Lung (tissue), 12 donors: Measurements from ENCODE around the gene GNPAT. TPM values are rescaled to one million over a fixed set of nuclear protein-coding genes. Genes with fewer than 3 reads are reported as not detected.

ENCODE experiments used
- ATAC-seq: fragments of 200-7000 bp; cut with Tn5 transposase; one replicate; pipeline ENCODE4 v1.9.1; 2020; ENCODE audit warnings: moderate number of reproducible peaks; ENCODE audit not compliant: insufficient read depth, low FRiP score
- DNase-seq, 3 donors: peaks; one replicate each; pipeline ENCODE4 v3.0.0-alpha.2; 2013 to 2017
- H3K27ac ChIP-seq, 2 donors: one replicate each; pipeline ENCODE4 v1.5.1; 2013; ENCODE audit warnings: mild to moderate bottlenecking in 2 of 2, moderate library complexity in 2 of 2, control low read depth in 1 of 2, inconsistent platforms in 1 of 2, low read depth in 1 of 2, low read length in 1 of 2
- H3K27me3 ChIP-seq, 3 donors: one replicate each; pipeline ENCODE4 v1.5.1; 2013; ENCODE audit warnings: low read length in 2 of 3; ENCODE audit not compliant: control insufficient read depth in 3 of 3, insufficient read depth in 3 of 3
- H3K36me3 ChIP-seq, 4 donors: one replicate each; pipeline ENCODE4 v1.5.1; 2013; ENCODE audit warnings: low read length in 4 of 4, mild to moderate bottlenecking in 1 of 4, moderate library complexity in 1 of 4; ENCODE audit not compliant: control insufficient read depth in 4 of 4, insufficient read depth in 4 of 4
- H3K4me1 ChIP-seq, 5 donors: one replicate each; pipeline ENCODE4 v1.5.1; 2013; ENCODE audit warnings: low read length in 5 of 5, mild to moderate bottlenecking in 2 of 5, moderate library complexity in 1 of 5; ENCODE audit not compliant: control insufficient read depth in 5 of 5, insufficient read depth in 5 of 5
- H3K4me3 ChIP-seq: one replicate; pipeline ENCODE4 v1.5.1; 2013; ENCODE audit warnings: mild to moderate bottlenecking, control low read depth, moderate library complexity
- H3K9ac ChIP-seq, 2 donors: one replicate each; pipeline ENCODE4 v1.5.1; 2013; ENCODE audit warnings: low read length in 2 of 2, control low read depth in 1 of 2; ENCODE audit not compliant: insufficient read depth in 1 of 2
- H3K9me3 ChIP-seq, 4 donors: one replicate each; pipeline ENCODE4 v1.5.1; 2013; ENCODE audit warnings: low read length in 3 of 4, mild to moderate bottlenecking in 1 of 4, moderate library complexity in 1 of 4; ENCODE audit not compliant: control insufficient read depth in 4 of 4, insufficient read depth in 3 of 4
- WGBS, 2 donors: extraction: QIAGEN DNeasy Blood & Tissue Kit; methylation state at CpG; one replicate each; pipeline ENCODE4 v1.1.7; 2013; 5-methylcytosine and 5-hydroxymethylcytosine counted together
- polyA plus RNA-seq, 2 donors: library from polyadenylated mRNA; stranded (reverse); fragments of 200-250 nt; gene quantifications; one replicate each; pipeline ENCODE4 v1.2.1, GENCODE V29; 2013
- total RNA-seq, 2 donors: library from RNA; depleted of rRNA in 1 of 2; stranded (reverse); fragments of >200 nt in 1 of 2; gene quantifications; one replicate each; pipeline ENCODE4 v1.2.1, GENCODE V29; 2014 to 2021
- TF ChIP-seq, protein P1 (sequence below): IDR thresholded peaks from 2 replicates; pipeline ENCODE4 v1.5.1; 2012; ENCODE audit warnings: mild to moderate bottlenecking; ENCODE audit errors: control extremely low read depth, extremely low read depth
- donor health status: control.
- donor health status: control.
- donor health status: Bipolar disorder and iron deficiency.
- donor health status: healthy.
- donor health status: DM: yes; HTN: yes; CAD: no.

Gene GNPAT
- total and polyA plus RNA-seq, 4 donors: 24.6 to 50.5 (median 37.1) TPM

DNA sequence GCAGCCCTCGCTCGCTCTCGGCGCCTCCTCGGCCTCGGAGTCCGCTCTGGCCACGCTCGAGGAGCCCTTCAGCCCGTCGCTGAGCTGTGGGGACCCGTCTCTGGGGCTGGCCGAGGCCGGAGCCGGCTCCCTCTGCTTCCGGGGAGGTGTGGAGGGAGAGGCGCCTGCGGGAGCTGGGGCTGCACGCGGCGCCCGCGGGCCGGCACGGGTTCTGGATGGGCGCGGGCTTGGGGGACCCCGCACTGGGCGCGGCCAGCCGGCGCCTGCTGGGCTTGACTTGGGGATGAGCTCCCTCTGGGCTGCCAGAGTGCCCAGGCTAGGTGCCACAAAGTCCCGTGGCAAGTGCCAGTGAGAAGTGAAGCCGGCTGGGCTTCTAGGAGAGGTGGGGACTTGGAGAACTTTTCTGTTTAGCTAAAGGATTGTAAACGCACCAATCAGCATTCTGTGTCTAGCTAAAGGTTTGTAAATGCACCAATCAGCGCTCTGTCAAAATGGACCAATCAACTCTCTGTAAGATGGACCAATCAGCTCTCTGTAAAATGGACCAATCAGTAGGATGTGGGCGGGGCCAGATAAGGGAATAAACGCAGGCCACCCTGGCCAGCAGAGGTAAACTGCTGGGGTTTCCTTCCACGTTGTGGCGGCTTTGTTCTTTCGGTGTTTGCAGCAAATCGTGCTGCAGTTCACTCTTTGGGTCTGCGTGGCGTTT, 76.4 kb downstream of the GNPAT start:
- Histone ChIP-seq H3K9ac (no peak overlapping the region), H3K36me3 (no peaks in the 10 kb centered on the region), H3K9me3 (peaks cover 0 to under 1% (median 0%) of the 10 kb centered on the region in 4 donors), H3K27ac (no peak overlapping the region), H3K4me3 (no peak overlapping the region), H3K4me1 (no peaks in the 10 kb centered on the region), H3K27me3 (no peaks in the 10 kb centered on the region)
- WGBS, 2 donors: 96% methylated on average over 44 of the region's 44 CpGs
- DNase-seq (no peak), ATAC-seq (no peak)
- TF ChIP-seq, protein P1, sequence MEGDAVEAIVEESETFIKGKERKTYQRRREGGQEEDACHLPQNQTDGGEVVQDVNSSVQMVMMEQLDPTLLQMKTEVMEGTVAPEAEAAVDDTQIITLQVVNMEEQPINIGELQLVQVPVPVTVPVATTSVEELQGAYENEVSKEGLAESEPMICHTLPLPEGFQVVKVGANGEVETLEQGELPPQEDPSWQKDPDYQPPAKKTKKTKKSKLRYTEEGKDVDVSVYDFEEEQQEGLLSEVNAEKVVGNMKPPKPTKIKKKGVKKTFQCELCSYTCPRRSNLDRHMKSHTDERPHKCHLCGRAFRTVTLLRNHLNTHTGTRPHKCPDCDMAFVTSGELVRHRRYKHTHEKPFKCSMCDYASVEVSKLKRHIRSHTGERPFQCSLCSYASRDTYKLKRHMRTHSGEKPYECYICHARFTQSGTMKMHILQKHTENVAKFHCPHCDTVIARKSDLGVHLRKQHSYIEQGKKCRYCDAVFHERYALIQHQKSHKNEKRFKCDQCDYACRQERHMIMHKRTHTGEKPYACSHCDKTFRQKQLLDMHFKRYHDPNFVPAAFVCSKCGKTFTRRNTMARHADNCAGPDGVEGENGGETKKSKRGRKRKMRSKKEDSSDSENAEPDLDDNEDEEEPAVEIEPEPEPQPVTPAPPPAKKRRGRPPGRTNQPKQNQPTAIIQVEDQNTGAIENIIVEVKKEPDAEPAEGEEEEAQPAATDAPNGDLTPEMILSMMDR: no peak

DNA sequence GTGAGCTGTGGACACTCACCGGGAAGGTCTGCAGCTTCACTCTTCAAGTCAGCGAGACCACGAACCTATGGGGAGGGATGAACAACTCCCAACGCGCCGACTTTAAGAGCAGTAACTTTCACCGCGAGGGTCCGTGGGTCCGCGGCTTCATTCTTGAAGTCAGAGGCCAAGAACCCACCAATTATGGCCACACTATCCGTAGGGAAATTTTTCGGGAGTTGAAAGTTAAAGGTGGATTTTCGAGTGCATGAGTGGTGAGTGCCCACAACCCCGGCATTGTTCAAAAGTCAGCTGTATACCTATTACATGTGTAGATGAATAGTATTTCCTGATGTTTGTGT, 77.0 kb downstream of the GNPAT start:
- no peaks in the 10 kb centered on the region for H3K27me3 ChIP-seq
- no peaks in the 10 kb centered on the region for H3K36me3 ChIP-seq
- no peak overlapping the region for H3K4me3 ChIP-seq
- no peak overlapping the region for H3K27ac ChIP-seq
- no peak for DNase-seq
- H3K9me3 ChIP-seq: no peaks in the 10 kb centered on the region
- no peak for ATAC-seq
- TF ChIP-seq, protein P1: no peak
- 95 to 97% methylated on average over 15 of the region's 15 CpGs for WGBS, 2 donors
- no peak overlapping the region for H3K9ac ChIP-seq
- no peaks in the 10 kb centered on the region for H3K4me1 ChIP-seq

DNA sequence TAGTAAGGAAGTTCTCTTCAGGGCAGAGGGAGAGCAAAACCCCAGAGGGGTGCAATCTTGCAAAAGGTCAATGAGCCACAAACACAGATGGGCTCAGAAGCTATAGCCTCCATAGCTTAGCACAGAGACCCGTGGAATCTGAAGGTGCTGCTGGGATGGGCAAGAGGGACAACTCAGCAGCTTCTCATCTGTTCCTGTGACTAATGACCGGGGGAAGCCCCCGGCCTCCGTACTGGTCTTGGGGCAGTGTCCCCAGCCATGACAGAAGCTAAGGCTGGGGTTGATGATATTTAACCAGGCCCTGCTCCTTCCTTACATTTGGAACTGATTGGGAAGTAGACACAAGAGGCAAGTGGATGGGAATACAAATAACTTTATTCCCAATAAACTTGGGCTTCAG, 77.6 kb downstream of the GNPAT start:
- no peak for DNase-seq
- Histone ChIP-seq H3K4me1 (no peaks in the 10 kb centered on the region), H3K36me3 (no peaks in the 10 kb centered on the region), H3K27ac (no peak overlapping the region), H3K9ac (no peak overlapping the region), H3K4me3 (no peak overlapping the region), H3K9me3 (no peaks in the 10 kb centered on the region), H3K27me3 (no peaks in the 10 kb centered on the region)
- no peak for ATAC-seq
- 93 to 97% methylated on average over 4 of the region's 4 CpGs for WGBS, 2 donors
- TF ChIP-seq, protein P1: no peak

DNA sequence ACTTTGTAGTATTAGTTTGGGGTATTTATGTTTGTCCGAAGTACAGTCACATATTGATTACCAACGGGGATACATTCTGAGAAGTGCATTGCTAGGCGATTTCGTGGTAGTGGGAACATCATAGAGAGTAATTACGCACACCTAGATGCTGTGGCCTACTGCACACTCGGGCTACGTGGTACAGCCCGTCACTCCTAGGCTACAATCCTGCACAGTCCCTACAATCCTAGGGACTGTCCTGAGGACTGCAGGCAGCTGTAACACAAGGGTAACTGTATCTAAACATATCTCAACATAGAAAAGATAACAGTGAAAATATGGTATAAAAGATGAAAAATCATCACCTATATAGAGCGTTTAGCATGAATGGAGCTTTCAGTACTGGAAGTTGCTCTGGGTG, 78.1 kb downstream of the GNPAT start:
- Histone ChIP-seq H3K27me3 (no peaks in the 10 kb centered on the region), H3K9ac (no peak overlapping the region), H3K4me3 (no peak overlapping the region), H3K36me3 (no peaks in the 10 kb centered on the region), H3K27ac (no peak overlapping the region), H3K4me1 (no peaks in the 10 kb centered on the region), H3K9me3 (no peaks in the 10 kb centered on the region)
- TF ChIP-seq, protein P1: no peak
- 93 to 97% methylated on average over 9 of the region's 9 CpGs for WGBS, 2 donors
- no peak for ATAC-seq
- no peak for DNase-seq
